HG02938 (cell line): ENCODE measurements around the gene MAST4.
A peak's percentile ranks its signal among the peaks of the same experiment; 100 is the strongest.
"Not testable (repeated sequence)": the region's sequence is repeated elsewhere in the genome, so short reads cannot be mapped to it uniquely, and the experiment has no call there.

ENCODE experiments used
- ATAC-seq: cut with Tn5 transposase; IDR thresholded peaks from one replicate; pipeline ENCODE4 v1.9.1; 2021; ENCODE audit warnings: mild to moderate bottlenecking, moderate library complexity; ENCODE audit not compliant: unreplicated experiment

MAST4 gene

DNA sequence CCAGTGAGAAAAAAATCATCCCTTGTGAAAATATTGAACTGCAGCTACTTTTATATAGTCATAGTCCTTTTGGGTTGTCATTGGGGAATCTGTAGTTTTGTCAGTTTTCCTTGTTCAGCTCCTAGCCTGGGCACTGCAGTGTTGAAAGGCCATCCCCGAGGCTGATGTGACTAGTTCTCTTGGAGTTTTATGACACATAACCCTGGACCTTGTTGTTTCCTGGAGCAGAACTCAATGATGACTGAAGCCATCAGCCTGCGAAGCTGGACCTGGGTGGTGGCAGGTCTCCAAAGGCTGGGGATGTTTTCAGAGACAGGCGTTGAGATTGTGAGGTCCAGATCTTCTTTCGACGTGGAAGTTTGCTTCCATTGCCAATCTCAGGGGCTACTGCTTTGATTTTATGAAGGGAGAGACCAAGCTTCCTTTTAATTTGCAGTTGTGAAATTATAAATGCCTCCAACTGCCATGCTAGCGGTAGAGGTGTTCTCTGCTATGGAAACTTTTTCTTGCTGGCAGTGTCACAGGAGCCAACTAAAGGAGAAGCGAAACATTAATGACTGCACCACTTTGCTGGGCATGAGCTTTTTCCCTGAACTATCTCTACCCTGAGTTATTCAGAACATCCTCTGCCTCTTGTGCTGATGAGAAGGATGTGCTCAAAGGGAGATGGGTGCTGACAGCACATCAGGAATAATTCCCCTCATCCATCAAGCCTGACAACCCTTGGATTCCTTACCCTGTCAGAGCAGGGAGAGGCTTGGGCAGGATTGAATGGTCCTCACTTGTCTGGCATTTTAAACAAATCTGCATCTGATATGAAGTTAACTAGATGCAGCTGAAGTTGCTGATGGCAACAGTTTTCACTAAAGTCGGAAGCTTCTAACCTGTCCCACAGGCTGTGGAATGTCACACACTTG is 209.6 kb downstream of the MAST4 start:
- ATAC-seq = no peak

DNA sequence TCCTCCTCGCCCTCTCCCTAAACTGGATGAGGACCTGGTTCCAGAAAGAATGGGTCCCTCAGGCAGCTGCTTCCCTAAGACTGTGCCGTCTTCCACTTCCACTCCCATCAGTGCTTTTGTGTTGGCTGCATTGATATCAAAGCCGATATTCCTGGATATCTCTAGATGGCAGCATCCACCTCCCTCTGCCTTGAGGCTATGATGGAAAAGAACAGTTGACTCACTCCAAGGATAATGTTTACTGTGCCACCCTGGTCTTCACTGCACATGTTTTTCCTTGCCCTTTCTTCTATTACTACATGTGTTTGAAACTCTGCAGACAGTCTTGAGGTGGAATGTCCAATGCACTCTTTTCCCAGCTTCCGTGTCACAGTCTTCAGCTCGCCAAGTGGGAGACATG is 211.6 kb downstream of the MAST4 start:
- no peak for ATAC-seq

DNA sequence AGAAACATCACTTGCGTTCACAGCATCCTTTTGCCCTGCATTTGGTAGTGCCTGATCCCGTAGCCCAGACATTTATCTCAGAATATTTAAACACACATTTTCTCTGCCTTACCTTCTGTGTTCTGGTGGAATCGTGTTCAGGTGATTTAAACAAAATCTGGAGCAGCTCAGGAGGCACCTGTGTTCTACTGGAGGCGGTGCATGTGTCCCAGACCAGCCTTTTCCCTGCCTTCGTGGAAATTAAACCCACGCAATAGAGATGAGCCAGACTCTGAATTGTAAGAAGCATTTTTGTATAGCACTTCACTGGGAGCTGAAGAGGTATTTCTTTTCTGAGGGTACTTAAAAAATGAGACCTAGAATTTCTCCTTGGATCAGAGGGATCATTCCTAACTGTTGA is 212.5 kb downstream of the MAST4 start:
- no peak for ATAC-seq

DNA sequence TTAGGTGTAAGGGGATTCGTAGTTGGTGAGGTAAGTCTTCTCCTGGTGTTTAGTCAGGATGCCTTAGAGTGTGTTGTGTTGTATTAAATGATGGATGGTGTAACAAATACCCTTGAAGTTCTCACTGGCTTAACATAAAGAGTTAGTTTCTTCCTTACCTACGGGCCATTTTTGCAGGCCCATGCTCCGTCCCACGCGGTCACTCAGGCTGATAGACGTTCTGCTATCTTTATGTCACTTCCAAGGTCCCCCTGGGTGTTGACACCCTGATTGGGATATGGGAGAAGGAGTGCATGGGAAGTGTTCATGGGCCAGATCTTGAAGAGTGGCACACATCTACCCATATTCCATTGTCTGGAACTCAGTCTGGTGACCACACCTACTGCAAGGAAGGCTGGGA is 214.0 kb downstream of the MAST4 start:
- no peak for ATAC-seq

DNA sequence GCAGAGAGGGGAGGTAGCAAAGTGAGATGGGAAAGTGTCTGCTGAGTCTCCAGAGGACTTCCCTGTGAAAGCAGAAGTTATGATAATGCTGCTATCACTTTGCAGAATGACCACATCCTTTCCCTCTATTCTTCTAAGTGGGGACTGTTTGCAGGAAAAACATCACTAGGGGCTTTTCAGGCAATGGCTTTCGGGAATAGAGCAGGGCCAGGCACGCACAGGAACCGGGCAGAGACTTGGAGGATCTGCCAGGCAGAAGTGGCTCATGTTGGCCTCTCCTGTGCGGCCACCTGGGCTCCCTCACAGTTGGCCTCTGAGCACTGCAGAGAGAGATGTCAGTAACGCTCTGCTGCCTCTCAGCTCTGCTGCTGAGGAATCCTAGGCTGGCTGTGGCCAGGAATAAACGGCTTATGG is 214.7 kb downstream of the MAST4 start:
- no peak for ATAC-seq

DNA sequence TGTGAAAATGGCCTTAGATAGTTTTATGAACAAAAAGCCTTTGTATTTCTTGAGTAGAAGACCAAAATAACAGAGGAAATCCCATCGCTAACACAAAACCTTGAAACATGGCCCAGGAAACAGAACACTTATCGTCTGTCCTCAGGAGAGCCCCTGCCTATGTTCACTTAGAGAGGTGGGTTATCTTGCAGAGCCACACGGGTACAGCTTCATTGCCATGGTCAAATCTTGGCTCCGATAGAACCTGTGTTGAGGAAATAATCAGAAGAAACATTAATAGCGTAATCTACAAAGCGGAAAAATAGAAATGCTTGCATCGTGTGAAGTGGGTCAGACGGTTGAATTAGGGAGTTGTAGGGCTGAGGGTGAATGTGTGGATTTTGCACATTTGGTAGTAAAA is 216.1 kb downstream of the MAST4 start:
- ATAC-seq = no peak

DNA sequence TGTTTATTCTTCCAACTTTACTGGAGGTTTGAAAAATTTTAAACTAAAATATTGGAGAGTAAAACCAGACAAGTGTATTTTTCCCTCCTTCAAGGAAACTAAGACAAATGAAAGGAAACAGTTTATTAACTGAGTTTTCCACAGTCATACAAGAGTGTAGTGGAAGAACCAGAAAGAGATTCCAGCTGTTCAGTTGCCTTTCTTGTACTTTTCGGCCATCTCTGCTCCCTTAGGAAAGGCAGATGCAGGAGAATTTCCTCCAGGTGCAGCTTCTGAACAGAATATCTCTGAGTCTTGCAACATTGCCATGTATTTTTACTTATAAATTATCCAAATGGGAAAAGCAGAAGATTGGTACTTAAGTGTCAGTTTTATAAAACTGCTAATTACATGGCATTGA is 217.1 kb downstream of the MAST4 start:
- ATAC-seq = no peak

DNA sequence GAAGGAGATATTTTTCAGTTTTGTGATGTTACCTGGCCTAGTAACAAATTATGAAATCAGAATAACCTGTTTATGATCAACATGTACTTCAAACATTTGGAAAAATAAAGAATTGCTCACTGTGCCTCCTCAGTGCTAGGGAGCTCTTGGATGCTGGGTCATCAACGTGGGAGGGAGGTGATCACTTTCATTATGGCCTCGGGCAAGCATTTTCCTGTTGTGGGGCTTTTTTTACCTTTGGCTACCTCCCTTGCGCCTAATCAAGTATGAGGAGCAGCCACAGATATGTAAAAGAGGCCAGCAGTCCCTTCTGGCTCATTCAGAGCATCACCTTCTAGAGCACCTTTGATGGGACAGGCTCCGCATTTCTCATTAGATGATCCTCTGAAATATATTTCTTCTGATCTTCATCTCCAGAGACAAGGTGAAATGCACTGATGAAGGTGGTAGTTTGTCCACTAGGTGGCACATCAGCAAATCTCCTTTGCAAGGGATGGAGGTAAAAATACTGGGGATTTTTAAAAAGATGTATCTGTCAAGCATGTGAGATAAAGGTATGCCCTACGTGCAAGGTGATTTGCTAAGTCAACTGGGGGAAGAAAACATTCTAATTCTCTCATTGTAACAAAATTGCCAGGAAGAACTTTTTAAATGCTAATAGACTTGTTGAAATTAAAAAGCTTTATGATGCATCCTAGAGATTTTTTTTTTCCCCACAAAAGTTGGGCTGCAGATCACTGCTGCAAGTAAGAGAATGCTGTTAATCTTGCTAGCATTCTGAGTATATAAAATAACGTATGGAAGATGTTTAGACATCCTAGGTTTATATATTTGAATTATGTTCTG is 218.2 kb downstream of the MAST4 start:
- no peak for ATAC-seq

DNA sequence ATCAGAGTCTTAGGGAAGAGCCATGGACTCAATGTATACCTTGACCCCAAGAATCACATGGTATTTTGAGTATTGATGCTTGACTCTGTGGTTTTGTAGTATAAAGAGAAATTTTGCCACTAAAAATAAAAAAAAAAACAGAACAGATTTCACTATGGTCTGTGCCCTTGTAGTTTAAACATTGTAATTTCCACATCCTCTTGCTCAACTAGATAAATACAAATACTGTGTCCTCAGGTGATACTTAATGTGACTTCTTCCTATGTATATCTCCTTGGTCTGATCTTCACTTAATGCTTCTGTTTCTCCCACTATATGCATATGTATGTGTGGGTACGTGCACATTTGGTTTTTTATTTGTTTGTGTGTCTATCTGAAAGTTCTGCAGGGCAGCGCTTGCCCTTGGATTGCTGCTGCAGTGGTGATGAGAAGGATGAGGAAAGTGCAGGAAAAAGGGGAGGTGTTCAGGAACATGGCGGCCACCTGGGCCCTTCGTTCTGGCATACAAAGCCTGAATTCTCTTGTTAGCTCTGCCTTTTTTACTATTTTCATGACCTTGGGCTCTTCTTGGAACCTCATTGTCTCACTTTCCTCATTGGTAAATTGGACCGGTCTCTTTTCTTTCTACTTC is 222.2 kb downstream of the MAST4 start:
- ATAC-seq = no peak

DNA sequence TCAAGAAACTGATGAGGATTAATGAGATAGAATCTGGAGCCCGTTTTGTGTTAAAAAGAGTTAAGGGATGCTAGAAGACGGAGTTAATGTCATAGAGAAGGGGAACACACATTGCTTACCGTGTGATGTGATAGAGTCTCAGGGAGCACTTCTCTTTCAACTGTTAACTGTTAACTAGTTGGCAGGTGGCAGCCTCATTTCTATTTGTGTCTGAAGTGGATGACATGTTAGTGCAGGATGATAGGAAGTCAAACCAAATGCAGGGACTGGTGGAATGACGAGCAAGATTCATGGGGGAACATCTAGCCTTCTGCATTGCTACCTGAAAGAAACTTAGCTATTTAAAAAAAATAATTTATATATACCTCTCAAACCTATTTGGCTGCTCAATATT is 222.7 kb downstream of the MAST4 start:
- no peak for ATAC-seq

DNA sequence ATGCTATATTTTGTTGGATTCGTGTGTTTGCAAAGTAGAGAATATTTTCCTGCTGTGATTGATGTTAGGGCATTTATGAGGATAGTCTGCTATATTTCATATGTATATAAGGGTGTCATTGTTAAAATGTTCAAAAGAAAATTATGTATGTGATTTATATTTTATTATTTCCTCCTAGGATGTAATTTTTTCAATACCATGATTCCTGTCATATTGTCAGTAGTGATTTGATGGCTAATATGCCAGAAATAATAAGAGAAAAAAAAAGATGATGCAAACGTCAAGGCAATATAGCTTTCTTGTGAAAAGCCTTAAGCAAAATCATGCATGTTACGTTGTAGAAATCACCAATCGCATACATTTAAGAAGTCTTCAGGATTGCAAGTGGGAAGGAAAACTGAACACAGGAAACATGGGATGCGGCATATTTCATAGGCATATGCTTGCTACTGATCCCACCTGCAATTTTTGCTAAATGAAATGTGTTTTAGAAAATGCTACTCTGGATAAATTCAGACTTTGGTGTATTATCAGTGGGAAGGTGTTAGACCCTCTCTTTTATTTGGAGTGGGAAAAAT is 224.5 kb downstream of the MAST4 start:
- no peak for ATAC-seq

DNA sequence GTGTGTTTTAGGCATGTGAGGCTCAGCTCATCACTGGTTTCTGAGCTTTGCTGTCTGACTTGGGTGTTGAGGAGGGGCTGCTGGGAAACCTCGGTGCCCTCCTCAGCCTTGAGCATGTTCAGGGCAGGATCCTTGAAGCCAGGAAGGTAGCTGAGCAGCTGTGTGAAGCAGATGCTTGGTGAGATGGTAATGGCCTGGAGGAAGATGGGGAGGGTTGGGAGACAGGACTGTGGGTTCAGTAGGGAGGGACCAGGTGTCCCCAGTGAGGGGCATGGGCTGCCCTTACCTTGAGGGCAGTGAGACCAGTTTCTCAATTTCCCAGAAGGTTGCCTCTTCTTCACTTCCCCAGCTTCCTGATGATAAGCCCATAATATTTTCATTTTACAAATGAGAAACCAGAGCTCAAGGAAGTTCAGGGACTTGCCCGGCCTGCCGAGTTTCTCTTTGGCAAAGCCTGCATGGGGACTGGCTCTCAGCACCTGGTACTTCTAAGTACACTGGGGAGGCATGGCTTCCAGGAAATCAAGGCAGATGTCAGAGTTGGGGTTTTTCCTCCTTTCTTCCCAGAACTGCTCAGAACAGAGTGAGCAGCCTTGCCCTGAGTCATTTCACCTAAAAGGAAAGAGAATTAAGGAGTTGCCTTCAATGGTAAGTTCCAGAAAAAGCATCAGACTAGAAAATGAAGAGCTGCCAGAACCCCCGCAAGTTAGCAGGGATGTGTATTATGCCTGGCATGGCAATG is 225.7 kb downstream of the MAST4 start:
- ATAC-seq = no peak

DNA sequence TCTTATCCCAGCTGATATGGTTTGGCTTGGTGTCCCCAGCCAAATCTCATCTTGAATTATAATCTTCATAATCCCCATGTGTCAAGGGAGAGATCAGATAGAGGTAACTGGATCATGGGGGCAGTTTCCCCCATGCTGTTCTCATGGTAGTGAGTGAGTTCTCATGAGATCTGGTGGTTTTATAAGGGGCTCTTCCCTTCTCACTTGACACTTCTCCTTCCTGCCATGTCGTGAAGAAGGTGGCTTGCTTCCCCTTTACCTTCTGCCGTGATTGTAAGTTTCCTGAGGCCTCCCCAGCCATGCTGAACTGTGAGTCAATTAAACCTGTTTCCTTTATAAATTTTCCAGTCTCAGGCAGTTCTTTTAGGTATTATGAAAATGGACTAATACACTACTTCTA is 226.7 kb downstream of the MAST4 start:
- not testable (repeated sequence) for ATAC-seq

DNA sequence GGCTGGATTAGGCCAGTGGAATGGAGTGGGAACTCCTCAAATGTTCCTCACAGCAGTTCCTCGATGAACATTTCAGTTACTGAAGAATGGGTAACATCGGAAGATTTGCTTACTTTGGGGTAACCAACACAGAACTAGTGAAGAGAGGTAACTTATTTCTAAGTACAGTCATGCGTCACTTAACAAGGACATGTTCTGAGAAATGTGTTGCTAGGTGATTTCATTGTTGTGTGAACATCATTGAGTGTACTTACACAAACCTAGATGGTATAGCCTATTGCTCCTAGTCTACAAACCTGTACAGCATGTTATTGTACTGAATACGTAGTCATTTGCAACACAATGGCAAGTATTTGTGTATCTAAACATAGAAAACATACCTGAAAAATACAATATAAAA is 228.3 kb downstream of the MAST4 start:
- ATAC-seq = no peak

DNA sequence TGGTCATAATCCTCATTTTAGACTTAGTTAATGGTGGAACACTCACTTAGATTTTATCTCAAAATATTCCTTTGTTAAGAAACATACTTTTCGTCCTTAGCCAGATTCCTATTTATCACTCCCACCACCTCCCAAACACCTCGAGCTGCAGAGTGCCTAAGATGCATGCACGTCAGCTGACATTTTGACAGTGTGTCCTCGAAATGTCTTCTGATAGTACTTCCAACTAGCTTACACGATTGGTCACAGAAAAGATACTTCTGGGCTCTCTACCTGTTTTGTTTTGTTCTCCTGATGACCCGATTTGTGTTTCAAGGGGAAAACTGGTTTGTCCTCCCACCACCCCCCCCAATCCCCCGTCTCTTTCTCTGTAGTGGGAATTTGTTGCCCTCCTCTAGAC is 230.1 kb downstream of the MAST4 start:
- ATAC-seq = no peak

DNA sequence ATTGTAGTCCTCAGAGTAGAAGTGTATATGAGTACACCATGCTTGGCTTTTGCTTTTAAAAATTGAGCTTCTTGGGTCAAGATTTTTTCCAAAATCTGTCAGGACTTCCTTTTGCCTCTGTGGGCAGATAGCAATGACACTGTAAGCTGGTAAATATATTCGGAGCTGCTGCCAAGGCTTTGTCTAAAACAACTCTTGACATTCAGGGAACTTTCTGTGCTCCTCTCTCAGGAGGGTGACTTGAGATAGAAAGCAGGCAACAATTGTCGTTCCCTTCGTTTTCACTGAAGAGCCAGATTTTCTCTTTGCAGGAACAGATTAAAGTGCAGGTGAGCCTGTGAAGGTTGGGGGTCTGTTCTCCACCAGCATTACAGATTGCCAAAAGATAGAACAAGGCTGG is 230.5 kb downstream of the MAST4 start:
- ATAC-seq = no peak

DNA sequence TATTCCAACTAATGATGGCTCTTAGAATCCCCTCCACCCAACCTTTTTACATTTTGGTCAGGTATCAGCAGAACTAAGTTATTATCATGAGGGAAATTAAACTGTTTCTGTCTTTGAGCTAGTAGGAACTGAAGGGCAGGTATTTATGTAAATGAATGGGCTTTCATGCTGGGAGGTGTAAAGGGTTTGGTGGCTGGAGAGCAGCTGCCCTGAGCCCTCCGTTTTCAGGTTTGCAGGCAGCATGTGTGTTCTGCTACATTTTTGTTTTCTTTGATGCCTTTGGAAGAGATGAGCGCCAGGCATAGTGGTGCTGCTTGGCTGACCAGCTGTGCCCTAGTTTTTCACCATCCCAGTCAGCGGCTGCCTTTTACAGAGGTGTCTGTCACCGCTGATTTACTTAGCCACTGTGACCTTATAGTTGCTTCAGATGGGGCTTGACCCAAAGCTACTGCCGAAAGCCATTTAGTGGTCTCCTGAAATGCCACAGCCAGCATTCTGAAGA is 231.9 kb downstream of the MAST4 start:
- no peak for ATAC-seq

DNA sequence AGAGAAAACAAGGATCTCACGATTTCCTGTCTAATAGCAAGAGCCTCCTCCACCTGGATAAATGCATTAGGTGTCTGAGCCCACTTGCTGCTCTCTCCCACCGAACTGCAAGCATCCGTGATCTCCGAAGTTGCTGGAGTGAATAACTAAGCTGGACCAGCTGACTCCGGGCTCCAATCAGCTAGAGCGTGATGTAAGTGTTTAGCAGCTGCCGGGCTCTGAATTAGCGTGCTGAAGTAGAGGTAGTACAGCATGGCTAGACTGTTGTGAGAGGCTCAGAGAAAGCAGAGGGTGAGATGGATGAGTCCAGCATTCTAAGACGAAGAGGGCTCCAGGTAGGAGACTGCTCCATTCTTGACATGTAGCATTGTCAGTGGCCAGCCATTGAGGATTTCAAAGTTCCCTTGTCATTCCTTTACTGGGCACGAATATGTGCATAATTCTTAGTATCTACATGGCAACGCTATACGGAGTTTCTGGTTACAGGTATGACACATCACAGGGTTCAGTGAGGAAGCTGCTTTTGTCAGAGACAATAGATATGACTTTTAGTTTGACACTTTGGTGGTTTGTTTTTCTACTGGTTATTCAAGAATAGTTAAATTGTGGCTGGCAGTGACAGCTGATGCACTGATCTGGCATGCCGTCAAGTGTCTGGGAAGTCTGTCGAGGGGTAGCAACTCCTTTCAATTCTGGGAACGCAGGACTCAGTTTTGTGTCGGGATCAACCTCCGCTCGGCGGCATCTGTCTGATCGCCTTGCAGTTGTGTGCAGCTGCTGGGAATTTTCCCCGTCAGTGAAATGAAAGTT is 232.6 kb downstream of the MAST4 start:
- peak; percentile 86 for ATAC-seq

DNA sequence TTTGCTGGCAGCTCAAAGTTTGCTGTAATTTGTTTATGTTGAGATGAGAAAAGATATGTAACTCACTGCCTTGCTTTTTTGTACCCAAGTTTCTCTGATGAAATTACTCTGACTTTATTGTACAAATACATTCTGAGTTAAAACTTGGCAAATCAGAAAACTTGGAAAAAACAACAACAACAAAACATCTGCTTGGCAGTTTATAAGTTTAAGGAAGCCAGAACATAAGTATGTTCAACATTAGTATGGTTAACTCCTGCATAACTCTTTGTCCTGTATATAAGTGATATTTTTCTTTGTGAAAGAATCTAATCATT is 233.1 kb downstream of the MAST4 start:
- ATAC-seq = no peak

DNA sequence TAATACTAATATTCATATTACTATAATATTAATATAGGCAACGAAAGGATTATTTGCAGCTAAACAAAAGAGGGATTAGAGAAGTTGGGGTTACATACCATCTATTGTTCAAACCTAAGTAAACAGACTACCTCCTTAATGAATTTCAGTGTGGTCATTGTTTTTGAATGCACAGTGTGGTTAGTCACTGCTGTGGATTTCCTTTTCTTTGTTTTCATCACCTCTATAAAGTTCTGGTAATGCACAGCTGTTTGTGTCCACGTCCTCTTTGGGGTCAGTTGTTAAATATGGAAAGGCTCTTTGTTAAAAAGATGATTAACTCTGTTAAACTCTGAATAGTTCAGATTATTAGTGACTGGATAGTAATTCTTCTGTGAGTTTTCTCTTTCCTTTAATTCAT is 233.6 kb downstream of the MAST4 start:
- no peak for ATAC-seq
